ENCODE measurements around the gene KRTAP10-2.

- TF ChIP-seq REST (IDR thresholded peaks at IDR 0.05; ENCODE audit: insufficient read depth in 1 of 2, low read depth in 2 of 2, low read length in 2 of 2) (no peak), POLR2AphosphoS5 (IDR thresholded peaks at IDR 0.05; ENCODE audit: low read depth, low read length) (no peak)
Measured at GRCh38 chr21:44513389-44514217, 37.7 kb downstream of the KRTAP10-2 start.

All from PFSK-1 (cell line).